H1 (cell line): ENCODE data around the gene COL25A1.

ENCODE experiments used
- MAX ChIP-seq: IDR thresholded peaks from 2 replicates; pipeline ENCODE4 v1.6.1; 2012; ENCODE audit warnings: inconsistent platforms
- POLR2A ChIP-seq, 2 experiments: IDR thresholded peaks; 1 replicate in 1 of 2; 2 replicates in 1 of 2; pipeline ENCODE4 v1.6.1; 2011; ENCODE audit warnings: low read depth in 2 of 2, low read length in 2 of 2, mild to moderate bottlenecking in 2 of 2; ENCODE audit errors: control extremely low read depth in 1 of 2
- RNF2 ChIP-seq: fragments of 200-900, 300-1000 bp; sonication (generic); IDR thresholded peaks from 2 replicates; pipeline ENCODE4 v1.7.1; 2016; ENCODE audit warnings: borderline replicate concordance, low read depth, mild to moderate bottlenecking, antibody characterized with exemption, low read length; ENCODE audit not compliant: poor library complexity, severe bottlenecking; ENCODE audit errors: missing control alignments
- SIN3A ChIP-seq, 2 experiments: IDR thresholded peaks in 1 of 2; conservative IDR thresholded peaks in 1 of 2; 2 replicates each; pipeline ENCODE4 v1.6.1; 2011 to 2012; ENCODE audit warnings: low read length in 2 of 2, improper control_type of control experiment in 1 of 2, low read depth in 1 of 2, mild to moderate bottlenecking in 1 of 2
- TF ChIP-seq, protein P1 (sequence below), 3 experiments: IDR thresholded peaks; 1 replicate in 2 of 3; 2 replicates in 1 of 3; pipeline versions ENCODE4 v1.5.1 to v1.6.1; 2011; ENCODE audit warnings: low read length in 3 of 3, mild to moderate bottlenecking in 3 of 3, inconsistent platforms in 2 of 3, low read depth in 1 of 3, moderate library complexity in 1 of 3; ENCODE audit not compliant: insufficient read depth in 1 of 3; ENCODE audit errors: control extremely low read depth in 1 of 3

GRCh38 chr4:109044431-109044830 is 258.0 kb downstream of the COL25A1 start:
- TF ChIP-seq MAX (no peak), RNF2 (no peak), SIN3A (conservative IDR thresholded peaks at IDR 0.05 in 1 of 2, IDR thresholded peaks at IDR 0.05 in 1 of 2; ENCODE audit: low read depth in 1 of 2, low read length in 2 of 2) (no peak), POLR2A (IDR thresholded peaks at IDR 0.05; ENCODE audit: control extremely low read depth in 1 of 2, low read depth in 2 of 2, low read length in 2 of 2) (no peak)
- TF ChIP-seq, protein P1, sequence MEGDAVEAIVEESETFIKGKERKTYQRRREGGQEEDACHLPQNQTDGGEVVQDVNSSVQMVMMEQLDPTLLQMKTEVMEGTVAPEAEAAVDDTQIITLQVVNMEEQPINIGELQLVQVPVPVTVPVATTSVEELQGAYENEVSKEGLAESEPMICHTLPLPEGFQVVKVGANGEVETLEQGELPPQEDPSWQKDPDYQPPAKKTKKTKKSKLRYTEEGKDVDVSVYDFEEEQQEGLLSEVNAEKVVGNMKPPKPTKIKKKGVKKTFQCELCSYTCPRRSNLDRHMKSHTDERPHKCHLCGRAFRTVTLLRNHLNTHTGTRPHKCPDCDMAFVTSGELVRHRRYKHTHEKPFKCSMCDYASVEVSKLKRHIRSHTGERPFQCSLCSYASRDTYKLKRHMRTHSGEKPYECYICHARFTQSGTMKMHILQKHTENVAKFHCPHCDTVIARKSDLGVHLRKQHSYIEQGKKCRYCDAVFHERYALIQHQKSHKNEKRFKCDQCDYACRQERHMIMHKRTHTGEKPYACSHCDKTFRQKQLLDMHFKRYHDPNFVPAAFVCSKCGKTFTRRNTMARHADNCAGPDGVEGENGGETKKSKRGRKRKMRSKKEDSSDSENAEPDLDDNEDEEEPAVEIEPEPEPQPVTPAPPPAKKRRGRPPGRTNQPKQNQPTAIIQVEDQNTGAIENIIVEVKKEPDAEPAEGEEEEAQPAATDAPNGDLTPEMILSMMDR (IDR thresholded peaks at IDR 0.05; ENCODE audit: control extremely low read depth in 1 of 3, insufficient read depth in 1 of 3, low read depth in 1 of 3, low read length in 3 of 3) = no peak
